ENCODE results near the gene ZDHHC9. TPM values are rescaled to one million over a fixed set of nuclear protein-coding genes. Genes with fewer than 3 reads are reported as not detected.

The ZDHHC9 gene
- total and polyA plus RNA-seq, 2 of the 4 experiments (the other 2 are of a cell fraction) = 17.7 to 28.4 TPM

DNA sequence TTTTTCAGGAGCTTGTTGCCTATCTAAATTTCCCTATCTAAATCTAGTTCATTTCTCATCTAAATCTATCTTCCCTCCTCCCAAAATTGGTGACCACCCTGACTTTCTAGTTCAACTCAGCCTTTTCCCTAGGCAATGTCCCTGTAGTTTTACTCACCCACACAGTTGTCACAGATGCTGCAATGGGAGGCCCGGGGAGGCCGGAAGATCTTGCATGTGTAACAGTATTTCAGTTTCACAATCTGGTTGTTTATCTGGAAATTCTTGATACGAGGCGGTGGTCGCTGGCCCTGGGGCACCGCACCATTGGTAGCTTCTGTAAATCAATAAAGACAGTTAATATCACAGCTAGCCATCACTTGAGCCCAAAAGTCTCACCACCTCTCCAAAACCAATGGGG is 20.2 kb downstream of the ZDHHC9 start:
- Histone ChIP-seq H3K4me2 (ENCODE audit: low read depth, low read length) (no peak overlapping the region), H3K9ac (ENCODE audit: low read depth, low read length) (no peak overlapping the region), H2BK120ac (ENCODE audit: low read depth, low read length) (no peak overlapping the region), H3K14ac (replicated peaks; ENCODE audit: low read depth, low read length) (no peak overlapping the region), H3K9me1 (ENCODE audit: insufficient read depth, low read length) (no peaks in the 10 kb centered on the region), H3K9me3 (ENCODE audit: control insufficient read depth, insufficient read depth, low read length) (no peaks in the 10 kb centered on the region), H3K79me1 (ENCODE audit: low read depth in 1 of 2, low read length in 2 of 2) (peaks cover 0 to 2% of the 10 kb centered on the region in 2 experiments; a peak in 1 of 4 replicates), H3K56ac (ENCODE audit: extremely low read depth, insufficient read depth, low read length) (no peak overlapping the region), H3K23ac (ENCODE audit: low read depth, low read length) (no peak overlapping the region), H2BK5ac (ENCODE audit: low read depth, low read length, poor library complexity, severe bottlenecking) (no peak overlapping the region), H2BK15ac (ENCODE audit: low read depth, low read length) (no peak overlapping the region), H4K8ac (ENCODE audit: low read depth in 2 of 2, low read length in 2 of 2) (no peak overlapping the region), H3K4me3 (ENCODE audit: insufficient read depth, low read depth, low read length) (no peak overlapping the region), H4K91ac (ENCODE audit: insufficient read depth, low read depth, low read length) (no peak overlapping the region), H2AK9ac (replicated peaks; ENCODE audit: low read depth, low read length, poor library complexity) (no peak overlapping the region), H3K4me1 (ENCODE audit: control insufficient read depth, insufficient read depth, low read length) (peaks cover 2% of the 10 kb centered on the region; the same call in 1 of the 2 replicates), H3K27ac (ENCODE audit: insufficient read depth, low read length) (no peak overlapping the region), H4K20me1 (ENCODE audit: insufficient read depth, low read length) (no peaks in the 10 kb centered on the region), H3K4ac (ENCODE audit: low read depth, low read length) (no peak overlapping the region), H3K18ac (ENCODE audit: low read depth, low read length) (no peak overlapping the region), H4K5ac (ENCODE audit: low read depth, low read length) (no peak overlapping the region), H3K27me3 (ENCODE audit: control insufficient read depth, insufficient read depth, low read length) (no peaks in the 10 kb centered on the region), H2AFZ (replicated peaks; ENCODE audit: low read length, poor library complexity) (no peak overlapping the region), H2AK5ac (ENCODE audit: low read depth, low read length) (no peak overlapping the region), H2BK20ac (ENCODE audit: low read depth, low read length) (no peak overlapping the region), H3K36me3 (ENCODE audit: control insufficient read depth, insufficient read depth, low read length) (peaks cover 8% of the 10 kb centered on the region; the same call in 1 of the 2 replicates)
- intact Hi-C loops (cut with micrococcal nuclease) (loop anchor here (5.0 to 10.0 kb wide), 2 partner anchors 189 to 216 kb away; no protein-coding TSS in a partner anchor), dilution Hi-C loops (cut with HindIII; ENCODE audit: low sequenced_read_pairs, unreplicated experiment) (no loop called here), in situ Hi-C loops (cut with MboI; ENCODE audit: low sequenced_read_pairs) (no loop called here)
- no peak for ATAC-seq (ENCODE audit: low read depth)
- no peak for DNase-seq
- ChIA-PET POLR2A (ENCODE audit: unreplicated experiment) (no interaction called here), CTCF (no interaction called here)
- TF ChIP-seq, protein P1, sequence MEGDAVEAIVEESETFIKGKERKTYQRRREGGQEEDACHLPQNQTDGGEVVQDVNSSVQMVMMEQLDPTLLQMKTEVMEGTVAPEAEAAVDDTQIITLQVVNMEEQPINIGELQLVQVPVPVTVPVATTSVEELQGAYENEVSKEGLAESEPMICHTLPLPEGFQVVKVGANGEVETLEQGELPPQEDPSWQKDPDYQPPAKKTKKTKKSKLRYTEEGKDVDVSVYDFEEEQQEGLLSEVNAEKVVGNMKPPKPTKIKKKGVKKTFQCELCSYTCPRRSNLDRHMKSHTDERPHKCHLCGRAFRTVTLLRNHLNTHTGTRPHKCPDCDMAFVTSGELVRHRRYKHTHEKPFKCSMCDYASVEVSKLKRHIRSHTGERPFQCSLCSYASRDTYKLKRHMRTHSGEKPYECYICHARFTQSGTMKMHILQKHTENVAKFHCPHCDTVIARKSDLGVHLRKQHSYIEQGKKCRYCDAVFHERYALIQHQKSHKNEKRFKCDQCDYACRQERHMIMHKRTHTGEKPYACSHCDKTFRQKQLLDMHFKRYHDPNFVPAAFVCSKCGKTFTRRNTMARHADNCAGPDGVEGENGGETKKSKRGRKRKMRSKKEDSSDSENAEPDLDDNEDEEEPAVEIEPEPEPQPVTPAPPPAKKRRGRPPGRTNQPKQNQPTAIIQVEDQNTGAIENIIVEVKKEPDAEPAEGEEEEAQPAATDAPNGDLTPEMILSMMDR (conservative IDR thresholded peaks at IDR 0.05; ENCODE audit: low read depth, low read length) = no peak
- no peak for TF ChIP-seq MAZ (IDR thresholded peaks at IDR 0.05; ENCODE audit: borderline replicate concordance, low read depth, low read length)
- TF ChIP-seq, protein P2, sequence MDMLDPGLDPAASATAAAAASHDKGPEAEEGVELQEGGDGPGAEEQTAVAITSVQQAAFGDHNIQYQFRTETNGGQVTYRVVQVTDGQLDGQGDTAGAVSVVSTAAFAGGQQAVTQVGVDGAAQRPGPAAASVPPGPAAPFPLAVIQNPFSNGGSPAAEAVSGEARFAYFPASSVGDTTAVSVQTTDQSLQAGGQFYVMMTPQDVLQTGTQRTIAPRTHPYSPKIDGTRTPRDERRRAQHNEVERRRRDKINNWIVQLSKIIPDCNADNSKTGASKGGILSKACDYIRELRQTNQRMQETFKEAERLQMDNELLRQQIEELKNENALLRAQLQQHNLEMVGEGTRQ (IDR thresholded peaks at IDR 0.05; ENCODE audit: low read depth, low read length) = no peak
- no peak for TF ChIP-seq POLR2A (IDR thresholded peaks at IDR 0.05; ENCODE audit: low read depth, low read length)
- TF ChIP-seq CHD1 (IDR thresholded peaks at IDR 0.05; ENCODE audit: low read depth, low read length) = no peak
- BruUV-seq (replicated peaks) = no TSS peak
- WGBS, 2 experiments (ENCODE audit: extremely low coverage in 2 of 2, insufficient read length in 1 of 2) = 92% methylated on average over 6 of the region's 6 CpGs; no CpG with 5 or more reads in 1 of the 2 experiments

Measured in IMR-90 (cell line).